ENCODE measurements around the gene HMG20A.

HMG20A gene

DNA sequence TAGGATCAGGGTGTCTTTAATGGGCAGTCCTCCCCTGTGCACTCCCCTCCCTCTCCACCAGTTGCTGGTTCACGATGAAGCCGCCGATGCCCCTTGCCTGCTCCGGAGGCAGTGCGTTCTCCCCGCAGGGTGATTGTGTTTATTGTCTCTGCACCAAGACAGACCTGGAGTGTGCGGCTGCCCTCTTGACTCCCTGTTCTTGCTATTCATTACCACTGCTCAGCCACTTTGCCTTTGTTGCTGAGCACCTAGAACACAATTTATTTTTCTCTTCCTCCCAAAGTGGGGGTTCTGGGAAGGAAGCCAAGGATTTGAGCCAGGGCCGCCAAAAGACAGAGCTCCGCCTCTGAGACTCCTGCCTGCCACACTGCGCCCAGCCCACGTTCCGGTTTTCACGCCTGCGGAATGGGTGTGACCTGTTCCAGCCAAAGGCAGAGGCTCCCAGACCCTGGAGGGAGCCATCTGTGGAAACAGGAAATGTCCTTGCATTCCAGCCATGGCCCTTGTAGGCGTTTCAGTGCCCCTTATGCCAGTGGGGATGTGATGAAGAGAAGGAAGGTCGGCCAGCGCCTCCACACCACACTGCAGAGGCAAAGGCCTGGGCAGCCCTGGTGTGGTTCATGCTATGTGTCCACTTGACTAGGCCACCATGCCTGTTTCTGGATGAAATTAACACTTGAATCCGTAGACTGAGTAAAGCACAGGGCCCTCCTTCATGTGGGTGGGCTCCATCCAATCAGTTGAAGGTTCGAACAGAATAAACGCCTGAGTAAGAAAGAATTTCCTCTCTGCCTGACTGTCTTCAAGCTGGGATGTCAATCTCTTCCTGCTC lies 85.8 kb downstream of the HMG20A start:
- TF ChIP-seq, protein P1, sequence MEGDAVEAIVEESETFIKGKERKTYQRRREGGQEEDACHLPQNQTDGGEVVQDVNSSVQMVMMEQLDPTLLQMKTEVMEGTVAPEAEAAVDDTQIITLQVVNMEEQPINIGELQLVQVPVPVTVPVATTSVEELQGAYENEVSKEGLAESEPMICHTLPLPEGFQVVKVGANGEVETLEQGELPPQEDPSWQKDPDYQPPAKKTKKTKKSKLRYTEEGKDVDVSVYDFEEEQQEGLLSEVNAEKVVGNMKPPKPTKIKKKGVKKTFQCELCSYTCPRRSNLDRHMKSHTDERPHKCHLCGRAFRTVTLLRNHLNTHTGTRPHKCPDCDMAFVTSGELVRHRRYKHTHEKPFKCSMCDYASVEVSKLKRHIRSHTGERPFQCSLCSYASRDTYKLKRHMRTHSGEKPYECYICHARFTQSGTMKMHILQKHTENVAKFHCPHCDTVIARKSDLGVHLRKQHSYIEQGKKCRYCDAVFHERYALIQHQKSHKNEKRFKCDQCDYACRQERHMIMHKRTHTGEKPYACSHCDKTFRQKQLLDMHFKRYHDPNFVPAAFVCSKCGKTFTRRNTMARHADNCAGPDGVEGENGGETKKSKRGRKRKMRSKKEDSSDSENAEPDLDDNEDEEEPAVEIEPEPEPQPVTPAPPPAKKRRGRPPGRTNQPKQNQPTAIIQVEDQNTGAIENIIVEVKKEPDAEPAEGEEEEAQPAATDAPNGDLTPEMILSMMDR (IDR thresholded peaks at IDR 0.05), result no peak

DNA sequence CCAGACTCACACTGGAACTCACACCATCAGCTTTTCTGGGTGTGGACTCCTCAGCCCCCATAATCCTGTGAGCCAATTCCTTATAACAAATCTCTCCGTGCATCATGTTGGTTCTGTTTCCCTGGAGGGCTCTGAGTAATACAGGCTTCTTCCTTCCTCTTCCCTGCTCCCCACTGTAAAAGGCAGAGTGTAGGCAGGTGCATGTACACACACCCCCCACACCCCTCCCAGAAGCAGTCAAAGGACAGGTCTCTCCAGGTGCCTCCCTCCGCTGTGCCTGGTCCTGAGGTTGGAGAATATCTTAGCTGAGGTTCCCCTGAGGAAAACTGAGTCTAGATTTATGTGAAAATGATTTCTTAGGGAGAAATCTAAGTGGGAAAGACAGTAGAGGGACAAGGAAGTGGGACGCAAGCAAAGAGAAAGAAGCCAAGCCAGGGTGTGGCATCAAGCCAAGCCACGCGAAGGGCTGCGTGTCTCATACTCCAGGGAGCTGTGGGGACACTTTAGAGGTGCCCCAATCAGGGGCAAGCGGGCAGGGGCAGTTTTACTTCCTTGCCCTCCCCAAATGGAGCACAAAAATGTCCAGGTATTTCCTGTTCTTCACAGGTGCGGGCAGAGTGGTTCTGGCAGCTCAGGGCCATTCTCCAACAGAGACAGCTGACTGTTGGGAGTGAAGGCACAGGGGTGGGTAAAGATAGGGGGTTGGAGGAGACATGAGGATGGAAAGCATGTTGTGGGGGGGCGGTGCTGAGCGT lies 86.6 kb downstream of the HMG20A start:
- TF ChIP-seq, protein P1 (IDR thresholded peaks at IDR 0.05), result no peak

DNA sequence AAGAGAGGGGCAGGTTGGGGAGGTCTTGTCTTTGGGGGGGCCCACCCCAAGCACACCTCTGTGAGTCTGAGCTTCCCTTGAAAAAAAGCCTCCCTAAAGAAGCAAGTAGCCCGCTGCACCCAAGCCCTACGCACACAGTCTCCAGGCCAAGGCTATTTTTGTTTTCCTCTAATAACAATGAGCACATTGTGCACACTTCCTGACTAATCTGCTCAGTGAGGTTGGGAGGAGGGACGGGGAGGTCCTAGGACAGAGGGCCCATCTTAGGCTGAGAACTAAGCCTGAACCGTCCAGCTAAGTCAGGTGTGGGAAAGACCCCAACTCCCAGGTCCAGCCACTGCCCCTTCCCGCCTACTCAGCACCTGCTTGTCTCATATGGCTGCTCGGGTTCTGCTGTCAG lies 87.2 kb downstream of the HMG20A start:
- TF ChIP-seq, protein P1 (IDR thresholded peaks at IDR 0.05), result no peak

DNA sequence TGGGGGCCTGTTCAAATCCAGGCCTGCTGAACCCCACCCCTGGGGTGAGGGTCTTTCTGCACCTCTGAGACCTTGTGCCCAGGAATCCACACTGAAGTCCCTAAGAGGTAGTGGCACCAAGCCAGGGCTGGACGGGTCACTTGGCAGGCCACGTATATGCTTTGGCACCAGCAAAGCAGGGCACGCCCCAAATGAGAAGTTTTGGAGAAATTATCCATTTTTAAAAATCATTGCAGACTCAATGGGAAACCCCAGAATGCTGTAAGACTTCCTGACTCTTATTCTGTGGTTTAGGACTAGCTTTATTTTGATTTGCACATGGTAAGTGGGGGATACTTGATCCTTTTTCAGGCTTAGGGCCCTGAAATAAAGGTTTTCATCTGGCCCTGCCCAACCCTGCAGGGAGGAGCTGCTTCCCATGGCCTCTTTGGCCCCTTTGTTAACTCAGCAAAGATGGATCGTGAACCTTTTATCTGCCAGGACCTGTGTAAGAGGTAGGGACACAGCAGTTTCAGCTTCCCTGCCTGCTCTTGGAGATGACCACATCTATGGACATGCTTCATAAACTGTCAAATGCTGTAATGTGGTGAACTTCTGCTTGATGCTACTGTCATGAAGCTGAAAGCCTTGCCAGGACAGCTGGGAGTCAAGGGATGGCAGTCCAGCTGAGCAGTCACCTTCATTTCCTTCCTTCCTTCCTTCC lies 88.0 kb downstream of the HMG20A start:
- TF ChIP-seq, protein P1 (IDR thresholded peaks at IDR 0.05), result no peak

DNA sequence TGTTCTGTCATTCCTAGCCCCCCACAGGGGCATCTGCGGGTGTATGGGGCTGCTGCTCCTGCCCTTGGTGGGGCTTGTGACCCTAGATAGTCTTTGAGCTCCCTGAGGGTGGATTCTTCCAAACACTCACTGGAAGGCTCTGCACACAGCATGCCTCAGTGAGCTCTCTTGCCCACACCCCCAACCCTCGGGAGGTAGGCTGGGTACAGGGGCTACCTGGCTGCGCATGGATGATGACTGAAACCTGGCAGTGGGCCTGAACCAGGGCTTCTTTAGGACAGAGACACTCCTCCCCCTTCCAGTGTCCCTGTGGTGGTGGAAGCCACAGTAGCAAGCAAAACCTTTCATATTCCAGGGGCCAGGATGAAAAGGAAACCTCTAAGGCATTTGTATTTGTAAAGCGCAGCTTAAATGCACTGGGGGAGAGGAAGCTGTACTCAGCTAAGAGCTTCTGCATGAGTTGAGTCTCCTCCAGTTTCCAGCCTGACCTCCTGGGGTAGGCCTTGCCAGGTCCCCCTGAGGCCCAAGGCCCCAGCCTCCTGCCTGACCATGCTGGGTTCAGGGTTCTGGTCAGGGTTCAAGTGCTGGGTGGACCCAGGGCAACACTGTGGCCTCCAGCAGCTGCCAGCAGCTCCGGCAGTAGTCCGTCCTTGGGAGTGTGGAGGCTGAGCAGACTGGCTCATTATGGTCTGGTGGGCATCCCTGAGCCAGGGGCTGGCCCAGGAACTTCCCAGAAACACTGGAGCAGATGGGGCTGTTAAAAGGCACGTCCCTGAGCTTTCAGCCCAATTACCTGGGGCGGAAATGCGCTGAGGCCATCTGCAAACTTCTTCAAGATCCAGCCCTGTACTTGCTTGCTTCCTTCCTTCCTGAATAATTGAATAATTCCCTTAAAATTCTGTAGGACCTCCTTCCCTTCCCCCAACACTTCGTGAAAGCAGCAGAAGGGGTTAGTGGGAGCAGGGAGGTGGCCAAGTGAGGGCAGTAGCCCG lies 89.7 kb downstream of the HMG20A start:
- TF ChIP-seq, protein P1 (IDR thresholded peaks at IDR 0.05), result no peak

DNA sequence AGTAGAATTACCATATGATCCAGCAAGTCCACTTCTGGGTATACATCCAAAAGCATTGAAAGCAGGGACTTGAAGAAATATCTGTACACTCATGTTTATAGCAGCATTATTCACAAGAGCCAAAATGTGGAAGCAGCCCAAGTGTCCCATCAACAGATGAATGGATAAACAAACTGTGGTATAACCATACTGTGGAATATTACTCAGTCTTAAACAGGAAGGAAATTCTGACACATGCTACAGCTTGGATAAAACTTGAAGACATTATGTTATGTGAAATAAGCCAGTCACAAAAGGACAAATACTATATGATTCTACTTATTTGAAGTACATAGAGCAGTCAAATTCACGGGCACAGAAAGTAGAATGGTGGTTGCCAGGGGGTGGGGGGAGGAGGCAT lies 91.2 kb downstream of the HMG20A start:
- TF ChIP-seq, protein P1 (IDR thresholded peaks at IDR 0.05), result no peak
